GM18498 (cell line): ENCODE data around the gene HIBCH.
"Not testable (repeated sequence)": the region's sequence is repeated elsewhere in the genome, so short reads cannot be mapped to it uniquely, and the experiment has no call there.

Experiments
- ATAC-seq: cut with Tn5 transposase; IDR thresholded peaks from one replicate; pipeline ENCODE4 v1.9.1; 2021; ENCODE audit warnings: mild to moderate bottlenecking, moderate library complexity; ENCODE audit not compliant: unreplicated experiment

HIBCH gene

GRCh38 chr2:190319555-190320498 is at the start of gene HIBCH:
Gene HIBCH (minus strand): TSS chr2:190319826. CDS start chr2:190319750, 76 bp downstream.
- peak; percentile 95 for ATAC-seq

GRCh38 chr2:190367091-190367490 is 47.5 kb upstream of the HIBCH start:
- no peak for ATAC-seq

GRCh38 chr2:190366248-190366753 is 46.7 kb upstream of the HIBCH start:
- ATAC-seq: no peak

- no peak for ATAC-seq
Measured at GRCh38 chr2:190365499-190366204, 46.0 kb upstream of the HIBCH start.

GRCh38 chr2:190362894-190363293 is 43.3 kb upstream of the HIBCH start:
- no peak for ATAC-seq

GRCh38 chr2:190361572-190361971 is 41.9 kb upstream of the HIBCH start:
- ATAC-seq: no peak

- no peak for ATAC-seq
Measured at GRCh38 chr2:190360965-190361364, 41.3 kb upstream of the HIBCH start.

GRCh38 chr2:190360561-190360960 is 40.9 kb upstream of the HIBCH start:
- ATAC-seq: no peak

- not testable (repeated sequence) for ATAC-seq
Measured at GRCh38 chr2:190358655-190359448, 39.2 kb upstream of the HIBCH start.

- no peak for ATAC-seq
Measured at GRCh38 chr2:190357600-190357999, 38.0 kb upstream of the HIBCH start.

- ATAC-seq: no peak
Measured at GRCh38 chr2:190355968-190356644, 36.5 kb upstream of the HIBCH start.

GRCh38 chr2:190354003-190354690 is 34.5 kb upstream of the HIBCH start:
- ATAC-seq: no peak

GRCh38 chr2:190353537-190353899 is 33.9 kb upstream of the HIBCH start:
- no peak for ATAC-seq

- no peak for ATAC-seq
Measured at GRCh38 chr2:190352668-190353536, 33.3 kb upstream of the HIBCH start.

GRCh38 chr2:190351955-190352354 is 32.3 kb upstream of the HIBCH start:
- ATAC-seq: no peak

- no peak for ATAC-seq
Measured at GRCh38 chr2:190350371-190350770, 30.7 kb upstream of the HIBCH start.

GRCh38 chr2:190344276-190344827 is 24.7 kb upstream of the HIBCH start:
- peak; percentile 76 for ATAC-seq

- ATAC-seq: peak; percentile 64
Measured at GRCh38 chr2:190343536-190344275, 24.1 kb upstream of the HIBCH start, which contains the start of gene INPP1. Gene INPP1 (plus strand): TSS chr2:190343589. CDS start chr2:190360103, 16,514 bp downstream.
